VCaP (cell line): ENCODE measurements around the gene IGF2.

Experiments used
- H3K27ac ChIP-seq: fragments of 450-650 bp; 2 replicates; pipeline ENCODE4 v1.5.1; 2017
- CTCF ChIP-seq: fragments of 450-650 bp; conservative IDR thresholded peaks from 2 replicates; pipeline ENCODE4 v1.5.1; 2017; ENCODE audit warnings: mild to moderate bottlenecking, moderate library complexity

IGF2 gene

GRCh38 chr11:2149864-2150847, 11.0 kb upstream of the IGF2 start:
- no peak overlapping the region for H3K27ac ChIP-seq
- TF ChIP-seq CTCF: peak; percentile 75

GRCh38 chr11:2149460-2149859, 10.3 kb upstream of the IGF2 start:
- no peak overlapping the region for H3K27ac ChIP-seq
- TF ChIP-seq CTCF: no peak

GRCh38 chr11:2148595-2148994, 9.4 kb upstream of the IGF2 start:
- H3K27ac ChIP-seq: no peak overlapping the region
- TF ChIP-seq CTCF: no peak

- no peak overlapping the region for H3K27ac ChIP-seq
- no peak for TF ChIP-seq CTCF
These were observed 8.2 kb upstream of the IGF2 start for GRCh38 chr11:2147391-2147790.

GRCh38 chr11:2146051-2146450, 6.9 kb upstream of the IGF2 start:
- TF ChIP-seq CTCF: no peak
- H3K27ac ChIP-seq: no peak overlapping the region

- no peak overlapping the region for H3K27ac ChIP-seq
- no peak for TF ChIP-seq CTCF
These were observed 5.5 kb upstream of the IGF2 start for GRCh38 chr11:2144544-2145248.

GRCh38 chr11:2143799-2144543, 4.8 kb upstream of the IGF2 start:
- no peak overlapping the region for H3K27ac ChIP-seq
- peak; percentile 50 for TF ChIP-seq CTCF
